CD14-positive monocyte (primary cell): ENCODE data around the gene WDR72. TPM values are rescaled to one million over a fixed set of nuclear protein-coding genes. Genes with fewer than 3 reads are reported as not detected.

Experiments used
- DNase-seq, 3 donors: peaks; one replicate each; pipeline ENCODE4 v3.0.0-alpha.2; 2011 to 2022
- H2AFZ ChIP-seq: 2 replicates; pipeline ENCODE4 v1.6.0; 2012; ENCODE audit warnings: mild to moderate bottlenecking, low read depth, low read length, inconsistent platforms; ENCODE audit not compliant: insufficient read depth, poor library complexity, severe bottlenecking
- H3K27ac ChIP-seq, 2 donors: 1 replicate in 1 of 2; 2 replicates in 1 of 2; pipeline ENCODE4 v1.5.1; 2012 to 2013; ENCODE audit warnings: low read length in 2 of 2, control low read depth in 1 of 2, inconsistent platforms in 1 of 2, low read depth in 1 of 2, mild to moderate bottlenecking in 1 of 2
- H3K27me3 ChIP-seq, 2 donors: one replicate each; pipeline versions ENCODE4 v1.6.0 to v1.6.1; 2011 to 2013; ENCODE audit warnings: low read length in 2 of 2; ENCODE audit not compliant: control insufficient read depth in 2 of 2, insufficient read depth in 2 of 2
- H3K36me3 ChIP-seq, 2 donors: replicated peaks in 1 of 2; 1 replicate in 1 of 2; 2 replicates in 1 of 2; pipeline versions ENCODE4 v1.5.1 to v1.6.1; 2012 to 2013; ENCODE audit warnings: low read length in 2 of 2, control low read depth in 1 of 2, inconsistent platforms in 1 of 2, mild to moderate bottlenecking in 1 of 2; ENCODE audit not compliant: insufficient read depth in 2 of 2, control insufficient read depth in 1 of 2
- H3K4me1 ChIP-seq, 2 donors: 1 replicate in 1 of 2; 2 replicates in 1 of 2; pipeline versions ENCODE4 v1.5.1 to v1.6.1; 2012 to 2013; ENCODE audit warnings: low read length in 2 of 2, control low read depth in 1 of 2, inconsistent platforms in 1 of 2, mild to moderate bottlenecking in 1 of 2, moderate library complexity in 1 of 2; ENCODE audit not compliant: insufficient read depth in 2 of 2, control insufficient read depth in 1 of 2
- H3K4me2 ChIP-seq: replicated peaks from 2 replicates; pipeline ENCODE3; 2012; ENCODE audit warnings: low read length, moderate library complexity, mild to moderate bottlenecking; ENCODE audit not compliant: poor library complexity, severe bottlenecking; ENCODE audit errors: extremely low read depth
- H3K4me3 ChIP-seq, 3 experiments: fragments of 200-600 bp in 1 of 3; sonication (generic) in 1 of 3; replicated peaks in 1 of 3; 1 replicate in 2 of 3; 2 replicates in 1 of 3; pipeline ENCODE4 v1.5.1; 2011 to 2013; ENCODE audit warnings: low read length in 3 of 3, mild to moderate bottlenecking in 3 of 3, control low read depth in 2 of 3, low read depth in 2 of 3, inconsistent platforms in 1 of 3, moderate library complexity in 1 of 3
- H3K79me2 ChIP-seq: 2 replicates; pipeline ENCODE4 v1.6.0; 2012; ENCODE audit warnings: mild to moderate bottlenecking, control low read depth, inconsistent platforms, low read length, moderate library complexity; ENCODE audit not compliant: insufficient read depth
- H3K9ac ChIP-seq: 2 replicates; pipeline ENCODE4 v1.6.0; 2017; ENCODE audit warnings: low read length, mild to moderate bottlenecking; ENCODE audit not compliant: insufficient read depth, poor library complexity, severe bottlenecking
- H3K9me3 ChIP-seq, 2 donors: replicated peaks in 1 of 2; 1 replicate in 1 of 2; 2 replicates in 1 of 2; pipeline versions ENCODE4 v1.5.1 to v1.6.1; 2012 to 2013; ENCODE audit warnings: low read length in 2 of 2, control low read depth in 1 of 2; ENCODE audit not compliant: control insufficient read depth in 1 of 2, insufficient read depth in 1 of 2
- H4K20me1 ChIP-seq: 2 replicates; pipeline ENCODE4 v1.6.0; 2012; ENCODE audit warnings: mild to moderate bottlenecking, low read length, control low read depth, moderate library complexity; ENCODE audit not compliant: insufficient read depth
- H3K27ac Mint-ChIP-seq, 7 donors: one replicate each; pipeline ENCODE4 v1.8.0; 2020; ENCODE audit warnings: mild to moderate bottlenecking in 7 of 7, mixed read lengths in 7 of 7, moderate library complexity in 6 of 7, inconsistent platforms in 2 of 7
- H3K27me3 Mint-ChIP-seq, 3 donors: one replicate each; pipeline ENCODE4 v1.8.0; 2021 to 2022; ENCODE audit warnings: low read depth in 3 of 3, mild to moderate bottlenecking in 3 of 3, mixed read lengths in 3 of 3, moderate library complexity in 3 of 3, inconsistent platforms in 1 of 3
- H3K36me3 Mint-ChIP-seq, 2 donors: one replicate each; pipeline ENCODE4 v1.8.0; 2020; ENCODE audit warnings: mixed read lengths in 2 of 2, inconsistent platforms in 1 of 2, mild to moderate bottlenecking in 1 of 2
- H3K4me1 Mint-ChIP-seq: one replicate; pipeline ENCODE4 v1.8.0; 2020; ENCODE audit warnings: mild to moderate bottlenecking, mixed read lengths
- H3K4me3 Mint-ChIP-seq, 2 donors: one replicate each; pipeline ENCODE4 v1.8.0; 2020; ENCODE audit warnings: mild to moderate bottlenecking in 2 of 2, mixed read lengths in 2 of 2, moderate library complexity in 1 of 2
- H3K9me3 Mint-ChIP-seq, 7 donors: one replicate each; pipeline ENCODE4 v1.8.0; 2020 to 2022; ENCODE audit warnings: mixed read lengths in 7 of 7, mild to moderate bottlenecking in 6 of 7, moderate library complexity in 6 of 7, inconsistent platforms in 2 of 7
- WGBS: methylation state at CpG from one replicate; pipeline ENCODE4 v1.1.5; 2013; ENCODE audit warnings: missing lambda C conversion rate; ENCODE audit not compliant: insufficient coverage; 5-methylcytosine and 5-hydroxymethylcytosine counted together
- intact Hi-C, 2 donors: fragments of 100-400 bp; cut with micrococcal nuclease; formaldehyde crosslinking; loops; one replicate each; pipeline versions ENCODE4 v1.15.0 to v1.15.1; 2023
- polyA plus RNA-seq, 3 donors: library from polyadenylated mRNA; depleted of rRNA in 1 of 3; unstranded in 2 of 3; stranded (reverse) in 1 of 3; fragments of 300-500 nt in 2 of 3; fragments of >200 nt in 1 of 3; fragmentation: Illumina TruSeq in 2 of 3; gene quantifications; 1 replicate in 2 of 3; 2 replicates in 1 of 3; pipeline ENCODE4 v1.2.3, GENCODE V29; 2012 to 2021
- TF ChIP-seq, protein P1 (sequence below): fragments of 200-600 bp; IDR thresholded peaks from one replicate; pipeline ENCODE4 v1.8.0; 2022; ENCODE audit warnings: antibody characterized with exemption, mild to moderate bottlenecking

Gene WDR72
- polyA plus RNA-seq, 3 donors, result not detected

DNA sequence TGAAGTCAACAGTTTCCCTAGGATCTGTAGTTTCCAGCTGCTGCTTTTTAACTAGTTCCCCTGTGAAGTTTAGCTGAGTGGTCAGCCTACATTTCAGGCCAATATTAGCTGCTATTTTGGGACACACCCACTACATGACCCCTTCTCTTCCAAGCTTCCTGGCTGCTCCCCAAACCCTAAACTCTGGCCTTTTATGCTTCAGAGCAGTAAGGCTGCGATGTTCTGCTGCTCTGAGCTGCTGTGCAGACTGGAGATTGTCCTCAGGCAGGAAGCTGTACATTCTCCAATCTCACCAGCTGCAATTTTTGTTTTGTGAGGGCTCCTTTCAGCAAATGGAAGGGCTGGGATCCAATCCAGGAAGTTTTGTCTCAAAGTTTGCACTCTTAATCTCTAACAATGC lies 48.0 kb upstream of the WDR72 start:
- TF ChIP-seq, protein P1, sequence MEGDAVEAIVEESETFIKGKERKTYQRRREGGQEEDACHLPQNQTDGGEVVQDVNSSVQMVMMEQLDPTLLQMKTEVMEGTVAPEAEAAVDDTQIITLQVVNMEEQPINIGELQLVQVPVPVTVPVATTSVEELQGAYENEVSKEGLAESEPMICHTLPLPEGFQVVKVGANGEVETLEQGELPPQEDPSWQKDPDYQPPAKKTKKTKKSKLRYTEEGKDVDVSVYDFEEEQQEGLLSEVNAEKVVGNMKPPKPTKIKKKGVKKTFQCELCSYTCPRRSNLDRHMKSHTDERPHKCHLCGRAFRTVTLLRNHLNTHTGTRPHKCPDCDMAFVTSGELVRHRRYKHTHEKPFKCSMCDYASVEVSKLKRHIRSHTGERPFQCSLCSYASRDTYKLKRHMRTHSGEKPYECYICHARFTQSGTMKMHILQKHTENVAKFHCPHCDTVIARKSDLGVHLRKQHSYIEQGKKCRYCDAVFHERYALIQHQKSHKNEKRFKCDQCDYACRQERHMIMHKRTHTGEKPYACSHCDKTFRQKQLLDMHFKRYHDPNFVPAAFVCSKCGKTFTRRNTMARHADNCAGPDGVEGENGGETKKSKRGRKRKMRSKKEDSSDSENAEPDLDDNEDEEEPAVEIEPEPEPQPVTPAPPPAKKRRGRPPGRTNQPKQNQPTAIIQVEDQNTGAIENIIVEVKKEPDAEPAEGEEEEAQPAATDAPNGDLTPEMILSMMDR, result no peak
- no peaks in the 10 kb centered on the region for H4K20me1 ChIP-seq
- peaks cover 0 to 3% (median 2%) of the 10 kb centered on the region in 3 donors for H3K27me3 Mint-ChIP-seq
- DNase-seq, result no peak
- no peaks in the 10 kb centered on the region for H3K79me2 ChIP-seq
- H3K9ac ChIP-seq, result no peak overlapping the region
- intact Hi-C loops, result no loop called here
- H3K4me1 Mint-ChIP-seq, result peaks cover 6% of the 10 kb centered on the region
- H3K36me3 ChIP-seq, result no peaks in the 10 kb centered on the region
- no peak overlapping the region for H3K4me3 ChIP-seq
- no peaks in the 10 kb centered on the region for H3K9me3 ChIP-seq
- H3K4me1 ChIP-seq, result no peaks in the 10 kb centered on the region
- no peak overlapping the region for H3K4me3 Mint-ChIP-seq
- H3K9me3 Mint-ChIP-seq, result peaks cover 0 to 5% (median 0%) of the 10 kb centered on the region in 7 donors
- no peak overlapping the region for H3K4me2 ChIP-seq
- WGBS, result no CpG with 5 or more reads among the region's 1 CpG
- no peak overlapping the region for H3K27ac Mint-ChIP-seq
- H3K27ac ChIP-seq, result no peak overlapping the region
- H2AFZ ChIP-seq, result no peak overlapping the region
- H3K36me3 Mint-ChIP-seq, result no peaks in the 10 kb centered on the region
- H3K27me3 ChIP-seq, result no peaks in the 10 kb centered on the region

DNA sequence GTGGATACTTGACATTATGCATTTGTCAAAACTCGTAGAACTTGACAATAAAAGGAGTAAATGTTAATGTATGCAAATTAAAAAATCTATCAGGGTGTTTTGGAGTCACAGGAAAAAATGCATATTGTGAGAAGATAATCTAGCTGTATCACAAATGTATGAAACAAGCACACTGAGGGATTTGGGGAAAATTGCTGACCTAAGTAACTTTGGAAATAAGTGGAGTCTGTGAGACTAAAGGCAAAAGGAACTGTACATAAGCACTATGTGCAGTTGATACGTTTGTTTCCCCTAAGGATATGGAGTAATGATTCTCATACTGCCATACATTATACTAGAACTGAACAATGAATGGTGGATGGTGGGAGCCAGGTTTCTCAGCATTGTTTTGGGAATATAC lies 43.2 kb upstream of the WDR72 start:
- Histone ChIP-seq H3K27ac (no peak overlapping the region), H4K20me1 (no peaks in the 10 kb centered on the region), H3K79me2 (no peaks in the 10 kb centered on the region), H3K9ac (no peak overlapping the region), H3K4me3 (no peak overlapping the region), H3K4me2 (no peak overlapping the region), H3K9me3 (no peaks in the 10 kb centered on the region), H2AFZ (no peak overlapping the region), H3K4me1 (no peaks in the 10 kb centered on the region), H3K36me3 (no peaks in the 10 kb centered on the region), H3K27me3 (no peaks in the 10 kb centered on the region)
- H3K4me1 Mint-ChIP-seq, result no peaks in the 10 kb centered on the region
- TF ChIP-seq, protein P1, result no peak
- WGBS, result no CpG with 5 or more reads among the region's 2 CpGs
- no peaks in the 10 kb centered on the region for H3K36me3 Mint-ChIP-seq
- intact Hi-C loops, result no loop called here
- no peak for DNase-seq
- H3K27me3 Mint-ChIP-seq, result peaks cover 0 to 2% (median 1%) of the 10 kb centered on the region in 3 donors
- peaks cover 0 to 5% (median 2%) of the 10 kb centered on the region in 7 donors for H3K9me3 Mint-ChIP-seq
- H3K4me3 Mint-ChIP-seq, result no peak overlapping the region
- no peak overlapping the region for H3K27ac Mint-ChIP-seq
